ENCODE results near the gene EPHA10. TPM values are rescaled to one million over a fixed set of nuclear protein-coding genes. Genes with fewer than 3 reads are reported as not detected.

EPHA10 gene
- total RNA-seq, 2 experiments from 2014 or later: not detected

- Mint-ChIP-seq H3K36me3 (ENCODE audit: low read depth) (no peaks in the 10 kb centered on the region), H3K27ac (no peak overlapping the region)
Observed at GRCh38 chr1:37719572-37720195, 45.2 kb downstream of the EPHA10 start.

GRCh38 chr1:37718901-37719571, 45.9 kb downstream of the EPHA10 start:
- H3K4me1 Mint-ChIP-seq (ENCODE audit: low read depth): no peaks in the 10 kb centered on the region
- Histone ChIP-seq H3K4me1 (ENCODE audit: insufficient read depth, low read length) (no peaks in the 10 kb centered on the region), H3K9me3 (ENCODE audit: control insufficient read depth in 1 of 2, insufficient read depth in 1 of 2, low read length in 2 of 2) (no peaks in the 10 kb centered on the region), H3K36me3 (ENCODE audit: insufficient read depth, low read length) (no peaks in the 10 kb centered on the region), H3K27ac (ENCODE audit: low read depth in 1 of 2, low read length in 2 of 2) (no peak overlapping the region), H3K4me3 (ENCODE audit: low read length) (no peak overlapping the region), H3K27me3 (ENCODE audit: control insufficient read depth in 1 of 2, insufficient read depth in 2 of 2, low read length in 2 of 2) (no peaks in the 10 kb centered on the region)
- no peak for DNase-seq
- peaks cover 3% of the 10 kb centered on the region for H3K27me3 Mint-ChIP-seq
- intact Hi-C loops (cut with DNase I, micrococcal nuclease): no loop called here
- ChIA-PET POLR2A (no interaction called here), CTCF (no interaction called here)
- no peak overlapping the region for H3K27ac Mint-ChIP-seq
- H3K36me3 Mint-ChIP-seq (ENCODE audit: low read depth): no peaks in the 10 kb centered on the region
- H3K9me3 Mint-ChIP-seq: no peaks in the 10 kb centered on the region
- no peak for TF ChIP-seq CTCF (IDR thresholded peaks at IDR 0.05)
- no peak overlapping the region for H3K4me3 Mint-ChIP-seq
- ATAC-seq (ENCODE audit: poor library complexity): no peak

More at GRCh38 chr1:37719572-37720195, 45.2 kb downstream of the EPHA10 start:
- Histone ChIP-seq H3K4me3 (ENCODE audit: low read length) (no peak overlapping the region), H3K4me1 (ENCODE audit: insufficient read depth, low read length) (no peaks in the 10 kb centered on the region), H3K27me3 (ENCODE audit: control insufficient read depth in 1 of 2, insufficient read depth in 2 of 2, low read length in 2 of 2) (no peaks in the 10 kb centered on the region), H3K9me3 (ENCODE audit: control insufficient read depth in 1 of 2, insufficient read depth in 1 of 2, low read length in 2 of 2) (no peaks in the 10 kb centered on the region), H3K27ac (ENCODE audit: low read depth in 1 of 2, low read length in 2 of 2) (no peak overlapping the region), H3K36me3 (ENCODE audit: insufficient read depth, low read length) (no peaks in the 10 kb centered on the region)
- H3K27me3 Mint-ChIP-seq: peaks cover 10% of the 10 kb centered on the region
- no peak for TF ChIP-seq CTCF (IDR thresholded peaks at IDR 0.05)
- DNase-seq: no peak
- CTCF ChIA-PET: no interaction called here
- H3K4me1 Mint-ChIP-seq (ENCODE audit: low read depth): no peaks in the 10 kb centered on the region
- ATAC-seq (ENCODE audit: poor library complexity): no peak
- POLR2A ChIA-PET: no interaction called here
- H3K9me3 Mint-ChIP-seq: no peaks in the 10 kb centered on the region
- intact Hi-C loops (cut with DNase I, micrococcal nuclease): no loop called here
- no peak overlapping the region for H3K4me3 Mint-ChIP-seq

DNA sequence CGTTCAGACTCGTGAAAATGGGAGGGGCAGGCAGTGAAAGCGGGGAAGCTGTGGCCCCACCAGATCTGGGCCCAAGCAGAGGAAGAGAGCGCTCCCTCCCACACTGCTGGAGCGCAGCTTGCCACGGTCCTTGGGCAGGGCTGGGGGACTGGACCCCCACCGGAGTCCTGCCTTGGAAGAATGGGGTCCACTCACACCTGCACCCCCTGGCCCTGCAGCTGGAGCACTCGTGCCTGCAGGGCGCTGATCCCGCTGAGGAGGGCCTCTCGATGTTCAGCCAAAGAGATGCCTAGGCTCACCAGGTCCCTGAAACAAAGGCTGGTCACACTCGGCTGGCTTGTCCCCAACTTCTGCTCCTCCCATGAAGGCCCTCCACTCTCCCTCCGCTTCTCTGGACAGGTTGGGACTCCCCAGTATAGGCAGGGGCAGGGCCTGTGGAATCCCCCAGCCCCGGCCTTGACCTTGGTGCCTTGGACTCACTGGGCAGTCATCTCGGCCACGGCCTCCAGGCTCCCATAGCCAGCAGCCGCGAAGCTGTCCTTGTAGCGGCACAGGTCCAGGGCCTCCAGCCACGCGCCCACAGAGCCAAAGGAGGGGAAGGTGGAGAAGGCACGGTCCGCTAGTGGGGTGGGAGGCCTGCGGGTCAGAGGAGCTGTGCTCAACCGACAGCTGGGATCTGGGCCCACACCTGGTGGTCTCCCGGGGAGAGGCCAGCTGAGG, 46.6 kb downstream of the EPHA10 start:
- Histone ChIP-seq H3K27ac (ENCODE audit: low read depth in 1 of 2, low read length in 2 of 2) (no peak overlapping the region), H3K27me3 (ENCODE audit: control insufficient read depth in 1 of 2, insufficient read depth in 2 of 2, low read length in 2 of 2) (no peaks in the 10 kb centered on the region), H3K4me1 (ENCODE audit: insufficient read depth, low read length) (no peaks in the 10 kb centered on the region), H3K4me3 (ENCODE audit: low read length) (no peak overlapping the region), H3K36me3 (ENCODE audit: insufficient read depth, low read length) (no peaks in the 10 kb centered on the region), H3K9me3 (ENCODE audit: control insufficient read depth in 1 of 2, insufficient read depth in 1 of 2, low read length in 2 of 2) (no peaks in the 10 kb centered on the region)
- intact Hi-C loops (cut with DNase I, micrococcal nuclease): no loop called here
- no peaks in the 10 kb centered on the region for H3K27me3 Mint-ChIP-seq
- no peak overlapping the region for H3K27ac Mint-ChIP-seq
- ATAC-seq (ENCODE audit: poor library complexity) (no peak), DNase-seq (no peak)
- ChIA-PET CTCF (no interaction called here), POLR2A (no interaction called here)
- no peaks in the 10 kb centered on the region for H3K4me1 Mint-ChIP-seq (ENCODE audit: low read depth)
- H3K9me3 Mint-ChIP-seq: no peaks in the 10 kb centered on the region
- H3K36me3 Mint-ChIP-seq (ENCODE audit: low read depth): no peaks in the 10 kb centered on the region
- no peak overlapping the region for H3K4me3 Mint-ChIP-seq
- TF ChIP-seq CTCF (IDR thresholded peaks at IDR 0.05): no peak
